ENCODE results near the gene UGT1A9. TPM values are rescaled to one million over a fixed set of nuclear protein-coding genes. Genes with fewer than 3 reads are reported as not detected.

The UGT1A9 gene
- total RNA-seq, 2 donors from 2014 or later, result not detected

GRCh38 chr2:233758141-233758540 is 86.4 kb downstream of the UGT1A9 start:
- DNase-seq (ENCODE audit: low spot score), result no peak
- no peak for TF ChIP-seq POLR2AphosphoS5 (IDR thresholded peaks at IDR 0.05)
- no peak for TF ChIP-seq POLR2A (IDR thresholded peaks at IDR 0.05)
- TF ChIP-seq, protein P1, sequence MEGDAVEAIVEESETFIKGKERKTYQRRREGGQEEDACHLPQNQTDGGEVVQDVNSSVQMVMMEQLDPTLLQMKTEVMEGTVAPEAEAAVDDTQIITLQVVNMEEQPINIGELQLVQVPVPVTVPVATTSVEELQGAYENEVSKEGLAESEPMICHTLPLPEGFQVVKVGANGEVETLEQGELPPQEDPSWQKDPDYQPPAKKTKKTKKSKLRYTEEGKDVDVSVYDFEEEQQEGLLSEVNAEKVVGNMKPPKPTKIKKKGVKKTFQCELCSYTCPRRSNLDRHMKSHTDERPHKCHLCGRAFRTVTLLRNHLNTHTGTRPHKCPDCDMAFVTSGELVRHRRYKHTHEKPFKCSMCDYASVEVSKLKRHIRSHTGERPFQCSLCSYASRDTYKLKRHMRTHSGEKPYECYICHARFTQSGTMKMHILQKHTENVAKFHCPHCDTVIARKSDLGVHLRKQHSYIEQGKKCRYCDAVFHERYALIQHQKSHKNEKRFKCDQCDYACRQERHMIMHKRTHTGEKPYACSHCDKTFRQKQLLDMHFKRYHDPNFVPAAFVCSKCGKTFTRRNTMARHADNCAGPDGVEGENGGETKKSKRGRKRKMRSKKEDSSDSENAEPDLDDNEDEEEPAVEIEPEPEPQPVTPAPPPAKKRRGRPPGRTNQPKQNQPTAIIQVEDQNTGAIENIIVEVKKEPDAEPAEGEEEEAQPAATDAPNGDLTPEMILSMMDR (IDR thresholded peaks at IDR 0.05), result no peak
- intact Hi-C loops (cut with DNase I), result no loop called here
- H3K4me1 ChIP-seq (replicated peaks), result no peaks in the 10 kb centered on the region
- no peaks in the 10 kb centered on the region for H3K9me3 ChIP-seq
- no peak overlapping the region for H3K4me3 ChIP-seq
- no peaks in the 10 kb centered on the region for H3K27me3 ChIP-seq (replicated peaks; ENCODE audit: insufficient read depth)
- no peaks in the 10 kb centered on the region for H3K36me3 ChIP-seq
- no peak overlapping the region for H3K27ac ChIP-seq

DNA sequence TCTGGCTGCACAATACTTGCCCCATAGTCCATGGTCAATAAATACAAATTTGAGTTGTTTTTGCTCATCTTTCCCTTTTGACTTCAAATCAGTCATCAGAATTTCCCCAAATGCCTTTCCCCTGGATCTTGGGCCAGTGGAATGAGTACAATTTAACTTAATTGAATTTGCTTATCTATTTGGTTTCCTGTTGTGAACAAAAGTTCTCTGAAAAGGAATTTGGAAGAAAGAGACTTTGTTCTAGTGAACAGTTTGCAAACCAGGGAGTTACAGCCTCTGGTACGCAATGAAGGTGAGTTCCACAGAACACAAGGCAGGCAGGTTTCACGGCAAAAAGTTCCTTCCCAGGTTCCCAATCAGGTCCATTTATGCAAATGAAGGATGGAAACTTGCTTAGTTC is 87.2 kb downstream of the UGT1A9 start:
- Histone ChIP-seq H3K27ac (no peak overlapping the region), H3K9me3 (no peaks in the 10 kb centered on the region), H3K27me3 (replicated peaks; ENCODE audit: insufficient read depth) (no peaks in the 10 kb centered on the region), H3K36me3 (no peaks in the 10 kb centered on the region), H3K4me1 (replicated peaks) (no peaks in the 10 kb centered on the region), H3K4me3 (no peak overlapping the region)
- intact Hi-C loops (cut with DNase I), result no loop called here
- WGBS, result 88% methylated on average over 2 of the region's 2 CpGs
- no peak for DNase-seq (ENCODE audit: low spot score)
- TF ChIP-seq, protein P1 (IDR thresholded peaks at IDR 0.05), result no peak
- TF ChIP-seq POLR2AphosphoS5 (IDR thresholded peaks at IDR 0.05), result no peak
- TF ChIP-seq POLR2A (IDR thresholded peaks at IDR 0.05), result no peak

DNA sequence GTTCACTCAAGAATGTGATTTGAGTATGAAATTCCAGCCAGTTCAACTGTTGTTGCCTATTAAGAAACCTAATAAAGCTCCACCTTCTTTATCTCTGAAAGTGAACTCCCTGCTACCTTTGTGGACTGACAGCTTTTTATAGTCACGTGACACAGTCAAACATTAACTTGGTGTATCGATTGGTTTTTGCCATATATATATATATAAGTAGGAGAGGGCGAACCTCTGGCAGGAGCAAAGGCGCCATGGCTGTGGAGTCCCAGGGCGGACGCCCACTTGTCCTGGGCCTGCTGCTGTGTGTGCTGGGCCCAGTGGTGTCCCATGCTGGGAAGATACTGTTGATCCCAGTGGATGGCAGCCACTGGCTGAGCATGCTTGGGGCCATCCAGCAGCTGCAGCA is 88.3 kb downstream of the UGT1A9 start, which contains the start of gene UGT1A1:
Gene UGT1A1, plus strand, starts transcription at position 228 of the 400 bp plus-strand sequence. Its CDS starts 18 bp downstream, at position 246.
- Histone ChIP-seq H3K9me3 (no peaks in the 10 kb centered on the region), H3K27me3 (replicated peaks; ENCODE audit: insufficient read depth) (no peaks in the 10 kb centered on the region), H3K4me1 (replicated peaks) (no peaks in the 10 kb centered on the region), H3K27ac (no peak within 1 kb of the TSS), H3K36me3 (no peaks in the 10 kb centered on the region), H3K4me3 (no peak within 1 kb of the TSS)
- WGBS, result 91% methylated on average over 6 of the region's 6 CpGs
- intact Hi-C loops (cut with DNase I), result no loop called here
- no peak for DNase-seq (ENCODE audit: low spot score)
- TF ChIP-seq, protein P1 (IDR thresholded peaks at IDR 0.05), result no peak
- no peak for TF ChIP-seq POLR2AphosphoS5 (IDR thresholded peaks at IDR 0.05)
- no peak for TF ChIP-seq POLR2A (IDR thresholded peaks at IDR 0.05)

DNA sequence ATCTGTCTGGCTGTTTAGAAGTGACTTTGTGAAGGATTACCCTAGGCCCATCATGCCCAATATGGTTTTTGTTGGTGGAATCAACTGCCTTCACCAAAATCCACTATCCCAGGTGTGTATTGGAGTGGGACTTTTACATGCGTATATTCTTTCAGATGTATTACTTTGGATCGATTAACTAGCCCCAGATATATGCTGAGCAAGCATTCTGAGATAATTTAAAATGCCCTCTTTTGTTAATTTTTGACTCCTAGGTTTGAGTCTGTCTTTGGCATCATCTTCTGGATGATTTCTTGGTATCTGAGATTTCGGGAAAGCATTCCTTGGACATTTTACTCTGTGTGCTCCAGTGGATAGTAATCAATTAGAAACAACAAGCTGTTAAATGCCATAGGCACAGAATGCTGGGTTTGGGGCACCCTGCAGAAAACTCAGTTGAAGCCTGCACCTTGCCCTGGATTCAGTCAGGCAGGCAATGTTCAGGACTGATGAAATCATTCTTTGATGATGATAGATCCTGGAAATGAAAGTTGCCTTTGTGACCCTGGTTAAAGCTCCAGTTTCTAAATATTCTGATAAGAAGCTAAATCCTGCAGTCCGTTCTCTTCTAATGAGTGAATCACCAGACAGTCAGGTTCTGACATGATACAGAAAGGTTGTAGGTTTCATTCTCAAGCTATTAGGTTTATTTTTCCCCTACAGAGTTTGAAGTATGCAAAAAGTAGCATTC is 89.5 kb downstream of the UGT1A9 start:
- 89% methylated on average over 4 of the region's 4 CpGs for WGBS
- Histone ChIP-seq H3K9me3 (no peaks in the 10 kb centered on the region), H3K27ac (no peak overlapping the region), H3K36me3 (no peaks in the 10 kb centered on the region), H3K4me1 (replicated peaks) (no peaks in the 10 kb centered on the region), H3K4me3 (no peak overlapping the region), H3K27me3 (replicated peaks; ENCODE audit: insufficient read depth) (no peaks in the 10 kb centered on the region)
- DNase-seq (ENCODE audit: low spot score), result no peak
- intact Hi-C loops (cut with DNase I), result no loop called here
- TF ChIP-seq, protein P1 (IDR thresholded peaks at IDR 0.05), result no peak
- TF ChIP-seq POLR2A (IDR thresholded peaks at IDR 0.05), result no peak
- no peak for TF ChIP-seq POLR2AphosphoS5 (IDR thresholded peaks at IDR 0.05)

GRCh38 chr2:233764264-233764663 is 92.6 kb downstream of the UGT1A9 start:
- Histone ChIP-seq H3K27ac (no peak overlapping the region), H3K9me3 (no peaks in the 10 kb centered on the region), H3K27me3 (replicated peaks; ENCODE audit: insufficient read depth) (no peaks in the 10 kb centered on the region), H3K4me3 (no peak overlapping the region), H3K4me1 (replicated peaks) (no peaks in the 10 kb centered on the region), H3K36me3 (no peaks in the 10 kb centered on the region)
- 61% methylated on average over 7 of the region's 7 CpGs for WGBS
- no peak for DNase-seq (ENCODE audit: low spot score)
- TF ChIP-seq, protein P1 (IDR thresholded peaks at IDR 0.05), result no peak
- no peak for TF ChIP-seq POLR2A (IDR thresholded peaks at IDR 0.05)
- TF ChIP-seq POLR2AphosphoS5 (IDR thresholded peaks at IDR 0.05), result no peak
- intact Hi-C loops (cut with DNase I), result no loop called here

Data from prostate gland (tissue), 2 donors.